HEK293 (cell line): ENCODE data around the gene CIART.

Source experiments
- AEBP2 ChIP-seq: fragments of 450-650 bp; formaldehyde crosslinking; IDR thresholded peaks from 2 replicates; pipeline ENCODE4 v1.5.1; 2016; ENCODE audit warnings: missing biosample characterization, missing genetic modification characterization, borderline replicate concordance
- BCL11A ChIP-seq: fragments of 450-650 bp; formaldehyde crosslinking; IDR thresholded peaks from 2 replicates; pipeline ENCODE4 v1.5.1; 2016; ENCODE audit warnings: low read depth, missing biosample characterization, missing genetic modification characterization
- CTCF ChIP-seq: fragments of 450-650 bp; formaldehyde crosslinking; IDR thresholded peaks from 2 replicates; pipeline ENCODE4 v1.5.1; 2016; ENCODE audit warnings: missing biosample characterization, missing genetic modification characterization
- EGR2 ChIP-seq: fragments of 450-650 bp; formaldehyde crosslinking; IDR thresholded peaks from 2 replicates; pipeline ENCODE4 v1.5.1; 2016; ENCODE audit warnings: low read depth, missing biosample characterization, missing genetic modification characterization
- GLI4 ChIP-seq: fragments of 450-650 bp; formaldehyde crosslinking; IDR thresholded peaks from 2 replicates; pipeline ENCODE4 v1.5.1; 2016; ENCODE audit warnings: missing biosample characterization, missing genetic modification characterization
- KLF9 ChIP-seq: fragments of 450-650 bp; formaldehyde crosslinking; IDR thresholded peaks from 2 replicates; pipeline ENCODE4 v1.5.1; 2016; ENCODE audit warnings: missing biosample characterization, missing genetic modification characterization, low read depth
- OSR2 ChIP-seq: fragments of 450-650 bp; formaldehyde crosslinking; IDR thresholded peaks from 2 replicates; pipeline ENCODE4 v1.5.1; 2016; ENCODE audit warnings: missing biosample characterization, missing genetic modification characterization
- REPIN1 ChIP-seq: fragments of 450-650 bp; formaldehyde crosslinking; IDR thresholded peaks from 2 replicates; pipeline ENCODE4 v1.5.1; 2017; ENCODE audit warnings: missing biosample characterization, missing genetic modification characterization, low read depth
- SALL2 ChIP-seq: fragments of 450-650 bp; formaldehyde crosslinking; IDR thresholded peaks from 2 replicates; pipeline ENCODE4 v1.5.0; 2017; ENCODE audit warnings: missing biosample characterization, mild to moderate bottlenecking, missing genetic modification characterization, borderline replicate concordance
- SCRT1 ChIP-seq: fragments of 450-650 bp; formaldehyde crosslinking; IDR thresholded peaks from 2 replicates; pipeline ENCODE4 v1.5.1; 2016; ENCODE audit warnings: missing biosample characterization, missing genetic modification characterization, borderline replicate concordance
- TSHZ1 ChIP-seq: fragments of 450-650 bp; formaldehyde crosslinking; IDR thresholded peaks from 2 replicates; pipeline ENCODE4 v1.5.1; 2016; ENCODE audit warnings: missing biosample characterization, missing genetic modification characterization, borderline replicate concordance
- WT1 ChIP-seq: fragments of 450-650 bp; formaldehyde crosslinking; IDR thresholded peaks from 2 replicates; pipeline ENCODE4 v1.5.1; 2016; ENCODE audit warnings: missing biosample characterization, missing genetic modification characterization
- ZBTB7A ChIP-seq: fragments of 450-650 bp; formaldehyde crosslinking; IDR thresholded peaks from 2 replicates; pipeline ENCODE4 v1.5.1; 2016; ENCODE audit warnings: low read depth, missing biosample characterization, missing genetic modification characterization
- ZFP37 ChIP-seq: fragments of 450-650 bp; formaldehyde crosslinking; IDR thresholded peaks from 2 replicates; pipeline ENCODE4 v1.5.1; 2016; ENCODE audit warnings: missing biosample characterization, missing genetic modification characterization
- ZNF16 ChIP-seq: fragments of 450-650 bp; formaldehyde crosslinking; IDR thresholded peaks from 2 replicates; pipeline ENCODE4 v1.5.1; 2016; ENCODE audit warnings: low read depth, missing biosample characterization, missing genetic modification characterization
- ZNF169 ChIP-seq: fragments of 450-650 bp; formaldehyde crosslinking; IDR thresholded peaks from 2 replicates; pipeline ENCODE4 v1.5.1; 2016; ENCODE audit warnings: missing biosample characterization, missing genetic modification characterization
- ZNF174 ChIP-seq: fragments of 450-650 bp; formaldehyde crosslinking; IDR thresholded peaks from 2 replicates; pipeline ENCODE4 v1.5.0; 2017; ENCODE audit warnings: missing biosample characterization, mild to moderate bottlenecking, missing genetic modification characterization
- ZNF239 ChIP-seq: fragments of 450-650 bp; formaldehyde crosslinking; IDR thresholded peaks from 2 replicates; pipeline ENCODE4 v1.5.1; 2016; ENCODE audit warnings: missing biosample characterization, missing genetic modification characterization
- ZNF266 ChIP-seq: fragments of 450-650 bp; formaldehyde crosslinking; IDR thresholded peaks from 2 replicates; pipeline ENCODE4 v1.5.1; 2016; ENCODE audit warnings: missing biosample characterization, missing genetic modification characterization, low read depth
- ZNF335 ChIP-seq: fragments of 450-650 bp; formaldehyde crosslinking; conservative IDR thresholded peaks from 2 replicates; pipeline ENCODE4 v1.5.1; 2016; ENCODE audit warnings: missing biosample characterization, missing genetic modification characterization
- ZNF423 ChIP-seq: fragments of 450-650 bp; formaldehyde crosslinking; IDR thresholded peaks from 2 replicates; pipeline ENCODE4 v1.5.1; 2016; ENCODE audit warnings: missing biosample characterization, missing genetic modification characterization
- ZNF48 ChIP-seq: fragments of 450-650 bp; formaldehyde crosslinking; IDR thresholded peaks from 2 replicates; pipeline ENCODE4 v1.5.1; 2016; ENCODE audit warnings: missing biosample characterization, missing genetic modification characterization
- ZNF558 ChIP-seq: fragments of 450-650 bp; formaldehyde crosslinking; IDR thresholded peaks from 2 replicates; pipeline ENCODE4 v1.5.1; 2016; ENCODE audit warnings: missing biosample characterization, missing genetic modification characterization
- ZNF654 ChIP-seq: fragments of 450-650 bp; formaldehyde crosslinking; IDR thresholded peaks from 2 replicates; pipeline ENCODE4 v1.5.1; 2016; ENCODE audit warnings: low read depth, missing biosample characterization, missing genetic modification characterization
- ZNF658 ChIP-seq: fragments of 450-650 bp; formaldehyde crosslinking; IDR thresholded peaks from 2 replicates; pipeline ENCODE4; 2016; ENCODE audit warnings: missing biosample characterization, missing genetic modification characterization
- ZNF664 ChIP-seq: fragments of 450-650 bp; formaldehyde crosslinking; IDR thresholded peaks from 2 replicates; pipeline ENCODE4 v1.5.1; 2016; ENCODE audit warnings: missing biosample characterization, missing genetic modification characterization
- TF ChIP-seq, protein P1 (sequence below): fragments of 450-650 bp; formaldehyde crosslinking; IDR thresholded peaks from 2 replicates; pipeline ENCODE4 v1.5.1; 2016; ENCODE audit warnings: missing biosample characterization, missing genetic modification characterization
- TF ChIP-seq, protein P2 (sequence below): fragments of 450-650 bp; formaldehyde crosslinking; IDR thresholded peaks from 2 replicates; pipeline ENCODE4 v1.5.1; 2017; ENCODE audit warnings: missing biosample characterization, missing genetic modification characterization
- TF ChIP-seq, protein P3 (sequence below): fragments of 450-650 bp; formaldehyde crosslinking; IDR thresholded peaks from 2 replicates; pipeline ENCODE4 v1.5.1; 2016; ENCODE audit warnings: missing biosample characterization, missing genetic modification characterization

CIART gene

DNA sequence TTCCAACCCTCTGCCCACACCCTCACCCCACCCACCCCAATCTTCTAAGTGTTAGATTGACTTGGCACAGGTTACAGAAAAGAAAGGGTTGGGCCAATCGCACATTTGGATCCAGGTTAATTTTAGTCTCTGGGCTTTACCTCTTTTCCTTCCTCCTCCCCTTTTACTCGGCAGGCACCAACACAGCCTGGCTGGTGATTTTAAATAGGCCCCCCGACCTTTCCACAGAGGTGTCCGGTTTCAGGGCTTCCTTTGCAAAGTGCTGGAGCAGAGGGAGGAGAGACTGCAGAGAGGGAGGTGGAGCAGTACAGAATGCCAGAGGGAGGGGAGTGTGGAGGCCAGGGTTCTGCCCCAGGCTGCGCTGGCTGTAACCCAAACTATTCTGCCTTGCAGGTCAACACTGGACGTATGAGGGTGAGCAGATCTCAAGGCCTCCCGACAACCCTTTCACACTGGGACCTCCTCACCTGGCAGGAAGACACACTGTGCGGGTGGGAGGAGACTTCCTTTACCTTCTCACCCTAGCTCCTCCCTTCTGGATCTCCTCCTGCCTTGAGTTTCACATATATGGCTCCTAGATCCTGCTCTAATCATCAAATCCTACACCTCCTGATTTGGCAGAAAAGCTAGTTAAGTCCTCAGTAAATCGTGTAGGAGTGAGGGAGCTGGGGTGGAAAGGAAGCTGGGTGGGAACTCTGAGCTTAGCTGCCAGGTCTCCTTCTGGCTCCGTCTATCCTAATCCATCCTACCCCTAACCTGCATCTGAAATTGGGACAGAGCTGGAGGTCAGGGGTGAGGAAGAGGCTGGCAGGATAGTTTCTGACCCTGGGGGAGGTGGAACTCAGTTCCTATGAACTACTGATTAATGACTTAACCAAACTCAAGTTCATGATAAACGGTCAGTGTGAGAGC lies 22.3 kb upstream of the CIART start (continued):
- TF ChIP-seq TSHZ1 (no peak), ZNF266 (no peak), ZBTB7A (tag by site-specific recombination) (no peak), CTCF (tag by site-specific recombination) (no peak), REPIN1 (no peak), AEBP2 (tag by site-specific recombination) (no peak), ZNF558 (tag by site-specific recombination) (no peak), ZNF239 (tag by site-specific recombination) (no peak), WT1 (peak; percentile 92), ZNF664 (tag by site-specific recombination) (no peak), OSR2 (no peak), ZNF654 (tag by site-specific recombination) (no peak), ZNF169 (no peak), SCRT1 (tag by site-specific recombination) (no peak), BCL11A (tag by site-specific recombination) (no peak), ZNF423 (tag by site-specific recombination) (no peak), ZNF658 (tag by site-specific recombination) (no peak), GLI4 (tag by site-specific recombination) (no peak), ZNF174 (no peak), ZNF335 (tag by site-specific recombination) (peak; percentile 92), KLF9 (tag by site-specific recombination) (no peak), EGR2 (tag by site-specific recombination) (no peak), ZNF48 (tag by site-specific recombination) (no peak), ZNF16 (tag by site-specific recombination) (no peak), ZFP37 (no peak), SALL2 (no peak)
- TF ChIP-seq, protein P1, sequence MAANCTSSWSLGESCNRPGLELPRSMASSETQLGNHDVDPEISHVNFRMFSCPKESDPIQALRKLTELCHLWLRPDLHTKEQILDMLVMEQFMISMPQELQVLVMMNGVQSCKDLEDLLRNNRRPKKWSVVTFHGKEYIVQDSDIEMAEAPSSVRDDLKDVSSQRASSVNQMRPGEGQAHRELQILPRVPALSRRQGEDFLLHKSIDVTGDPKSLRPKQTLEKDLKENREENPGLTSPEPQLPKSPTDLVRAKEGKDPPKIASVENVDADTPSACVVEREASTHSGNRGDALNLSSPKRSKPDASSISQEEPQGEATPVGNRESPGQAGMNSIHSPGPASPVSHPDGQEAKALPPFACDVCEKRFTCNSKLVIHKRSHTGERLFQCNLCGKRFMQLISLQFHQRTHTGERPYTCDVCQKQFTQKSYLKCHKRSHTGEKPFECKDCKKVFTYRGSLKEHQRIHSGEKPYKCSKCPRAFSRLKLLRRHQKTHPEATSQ (tag by site-specific recombination): no peak
- TF ChIP-seq, protein P2, sequence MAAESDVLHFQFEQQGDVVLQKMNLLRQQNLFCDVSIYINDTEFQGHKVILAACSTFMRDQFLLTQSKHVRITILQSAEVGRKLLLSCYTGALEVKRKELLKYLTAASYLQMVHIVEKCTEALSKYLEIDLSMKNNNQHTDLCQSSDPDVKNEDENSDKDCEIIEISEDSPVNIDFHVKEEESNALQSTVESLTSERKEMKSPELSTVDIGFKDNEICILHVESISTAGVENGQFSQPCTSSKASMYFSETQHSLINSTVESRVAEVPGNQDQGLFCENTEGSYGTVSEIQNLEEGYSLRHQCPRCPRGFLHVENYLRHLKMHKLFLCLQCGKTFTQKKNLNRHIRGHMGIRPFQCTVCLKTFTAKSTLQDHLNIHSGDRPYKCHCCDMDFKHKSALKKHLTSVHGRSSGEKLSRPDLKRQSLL: no peak
- TF ChIP-seq, protein P3, sequence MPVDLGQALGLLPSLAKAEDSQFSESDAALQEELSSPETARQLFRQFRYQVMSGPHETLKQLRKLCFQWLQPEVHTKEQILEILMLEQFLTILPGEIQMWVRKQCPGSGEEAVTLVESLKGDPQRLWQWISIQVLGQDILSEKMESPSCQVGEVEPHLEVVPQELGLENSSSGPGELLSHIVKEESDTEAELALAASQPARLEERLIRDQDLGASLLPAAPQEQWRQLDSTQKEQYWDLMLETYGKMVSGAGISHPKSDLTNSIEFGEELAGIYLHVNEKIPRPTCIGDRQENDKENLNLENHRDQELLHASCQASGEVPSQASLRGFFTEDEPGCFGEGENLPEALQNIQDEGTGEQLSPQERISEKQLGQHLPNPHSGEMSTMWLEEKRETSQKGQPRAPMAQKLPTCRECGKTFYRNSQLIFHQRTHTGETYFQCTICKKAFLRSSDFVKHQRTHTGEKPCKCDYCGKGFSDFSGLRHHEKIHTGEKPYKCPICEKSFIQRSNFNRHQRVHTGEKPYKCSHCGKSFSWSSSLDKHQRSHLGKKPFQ (tag by site-specific recombination): no peak
